HG02798 (cell line): Measurements from ENCODE around the gene RNU1-3.
"Not testable (repeated sequence)": the region's sequence is repeated elsewhere in the genome, so short reads cannot be mapped to it uniquely, and the experiment has no call there.

Source experiments
- ATAC-seq: cut with Tn5 transposase; IDR thresholded peaks from one replicate; pipeline ENCODE4 v1.9.1; 2021; ENCODE audit warnings: mild to moderate bottlenecking; ENCODE audit not compliant: unreplicated experiment, poor library complexity

Gene RNU1-3

GRCh38 chr1:16623337-16623736, 43.4 kb downstream of the RNU1-3 start:
- not testable (repeated sequence) for ATAC-seq

GRCh38 chr1:16621681-16622315, 45.0 kb downstream of the RNU1-3 start:
- ATAC-seq = not testable (repeated sequence)

- no peak for ATAC-seq
Observed at GRCh38 chr1:16621300-16621658, 45.5 kb downstream of the RNU1-3 start.

DNA sequence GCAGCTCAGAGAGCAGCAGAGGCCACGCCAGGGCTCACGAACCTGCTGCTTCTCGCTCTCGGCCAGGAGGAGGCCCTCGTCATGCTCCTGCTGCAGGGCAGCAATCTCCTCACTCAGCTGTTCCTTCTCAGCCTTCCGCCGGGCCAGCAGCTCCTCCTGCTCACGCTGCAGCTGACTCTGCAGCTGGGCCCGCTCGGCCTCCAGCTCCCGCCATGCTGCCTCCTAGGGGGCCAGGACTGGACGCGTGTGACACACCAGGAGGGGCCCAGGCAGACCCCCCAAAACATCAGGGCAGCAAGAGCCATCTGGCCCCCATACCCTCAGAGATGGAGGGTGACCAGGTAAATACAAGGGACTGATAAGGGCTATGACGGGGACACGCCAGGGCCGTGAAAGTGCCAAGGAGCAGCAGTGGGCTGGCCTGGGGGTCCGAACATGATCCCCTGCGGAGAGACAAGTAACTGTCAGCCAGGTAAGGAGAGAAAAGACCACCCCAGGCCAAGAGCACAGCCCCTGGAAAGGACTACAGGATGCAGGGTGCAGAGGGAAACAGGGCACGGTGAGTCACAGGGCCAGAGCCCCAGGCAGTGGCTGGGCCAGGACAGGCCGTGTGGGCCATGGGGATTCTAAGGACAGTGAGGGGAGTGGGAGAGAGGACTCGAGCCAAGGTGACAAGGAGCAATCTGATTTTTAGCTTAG, 46.8 kb downstream of the RNU1-3 start:
- not testable (repeated sequence) for ATAC-seq

DNA sequence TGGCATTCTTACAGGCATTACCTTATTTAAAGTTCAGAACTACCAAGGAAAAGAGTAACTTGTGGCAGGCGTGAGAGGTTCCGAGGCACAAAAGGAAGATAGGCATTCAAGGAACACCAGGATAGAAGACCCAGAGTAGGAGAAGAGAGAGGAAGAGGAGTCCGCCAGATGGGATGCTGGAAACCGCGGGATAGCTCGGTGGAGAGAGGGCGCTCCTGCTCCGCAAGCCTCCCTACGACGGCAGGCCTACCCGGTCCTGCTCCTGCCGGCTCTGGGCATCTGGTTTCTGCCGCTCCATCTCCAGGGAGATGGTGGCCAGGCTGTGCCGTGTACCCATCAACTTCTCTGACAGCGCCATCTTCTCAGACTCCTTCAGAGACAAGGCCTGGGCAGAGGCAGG, 48.0 kb downstream of the RNU1-3 start:
- no peak for ATAC-seq

DNA sequence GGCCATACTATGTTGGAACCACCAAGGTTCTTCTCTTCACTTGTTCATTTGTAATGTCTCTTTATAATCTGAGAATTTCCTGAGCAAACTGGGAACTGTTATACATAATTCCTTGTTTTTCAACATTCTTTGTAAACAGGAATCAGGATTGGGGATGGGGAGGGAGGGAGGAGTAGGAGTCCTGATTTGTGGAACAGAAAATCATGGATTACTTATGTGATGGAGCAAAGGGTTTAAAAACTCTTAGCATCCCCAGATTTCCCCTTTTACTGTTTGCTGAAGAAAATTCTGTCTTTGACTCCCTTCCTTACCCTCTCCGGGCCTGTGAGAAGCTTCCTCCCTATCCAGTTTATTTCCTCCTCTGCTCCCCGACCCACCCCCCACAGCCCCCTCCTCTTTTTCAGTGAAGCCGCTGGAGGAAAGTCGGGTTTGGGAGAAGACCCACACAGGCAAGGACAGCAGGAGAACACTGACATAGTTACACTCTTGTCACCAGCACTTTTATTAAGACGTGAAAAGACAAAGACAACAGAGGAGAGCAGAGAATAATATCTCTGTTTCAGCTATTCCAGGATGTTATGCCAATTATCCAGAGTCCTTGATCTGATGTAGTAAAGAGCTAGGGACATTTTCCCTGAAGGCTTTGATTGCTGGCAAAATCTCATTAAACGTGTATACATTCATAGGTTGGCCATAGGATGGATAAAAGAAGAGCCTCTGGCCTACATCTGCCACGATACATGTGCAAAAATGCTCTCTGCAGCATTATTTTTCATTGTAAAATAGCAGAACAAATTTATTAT, 48.8 kb downstream of the RNU1-3 start:
- ATAC-seq = no peak

- no peak for ATAC-seq
Observed at GRCh38 chr1:16617114-16617631, 49.6 kb downstream of the RNU1-3 start.
